Measurements from ENCODE around the gene NISCH. TPM values are rescaled to one million over a fixed set of nuclear protein-coding genes. Genes with fewer than 3 reads are reported as not detected.

Gene NISCH
- total and polyA plus RNA-seq, 2 experiments from 2014 or later: 18.4 to 76.4 TPM

GRCh38 chr3:52527039-52527731 lies 71.8 kb downstream of the NISCH start (continued):
- TF ChIP-seq REST (IDR thresholded peaks at IDR 0.05; ENCODE audit: unreplicated experiment) (no peak), STAT1 (IDR thresholded peaks at IDR 0.05; ENCODE audit: unreplicated experiment) (no peak)

- Histone ChIP-seq H3K4me2 (no peak overlapping the region), H3K79me2 (replicated peaks; ENCODE audit: insufficient read depth) (peaks cover 31% of the 10 kb centered on the region), H3F3A (replicated peaks; ENCODE audit: low read depth) (no peaks in the 10 kb centered on the region), H4K20me1 (replicated peaks; ENCODE audit: insufficient read depth) (peaks cover 16% of the 10 kb centered on the region), H3K27ac (ENCODE audit: low read depth) (no peak overlapping the region), H3K4me1 (ENCODE audit: insufficient read depth) (peaks cover 13% of the 10 kb centered on the region), H3K4me3 (no peak overlapping the region), H3K27me3 (ENCODE audit: insufficient read depth) (no peaks in the 10 kb centered on the region), H3K36me3 (ENCODE audit: insufficient read depth) (peaks cover 10% of the 10 kb centered on the region; the same call in 1 of the 2 replicates), H2AFZ (no peak overlapping the region), H3K9me2 (ENCODE audit: insufficient read depth) (no peaks in the 10 kb centered on the region)
- Mint-ChIP-seq H3K27ac (no peak overlapping the region), H3K9me3 (no peaks in the 10 kb centered on the region), H3K27me3 (ENCODE audit: insufficient read depth, low read depth, poor library complexity) (peaks cover 8% of the 10 kb centered on the region), H3K4me1 (peaks cover 10% of the 10 kb centered on the region; the same call in 2 of the 3 replicates), H3K36me3 (ENCODE audit: low read depth) (peaks cover 53% of the 10 kb centered on the region), H3K4me3 (no peak overlapping the region)
- DNase-seq (ENCODE audit: low spot score) (no peak), ATAC-seq (no peak)
- TF ChIP-seq CREB1 (CRISPR knock-in tag; IDR thresholded peaks at IDR 0.05; ENCODE audit: low read depth) (no peak), EZH2 (IDR thresholded peaks at IDR 0.05; ENCODE audit: low read depth, unreplicated experiment) (no peak), NANOG (IDR thresholded peaks at IDR 0.05; ENCODE audit: borderline replicate concordance) (no peak), REST (IDR thresholded peaks at IDR 0.05; ENCODE audit: unreplicated experiment) (no peak), STAT1 (IDR thresholded peaks at IDR 0.05; ENCODE audit: unreplicated experiment) (no peak), CTCF (conservative IDR thresholded peaks at IDR 0.05; ENCODE audit: low read depth in 2 of 2) (no peak), ZNF114 (CRISPR knock-in tag; IDR thresholded peaks at IDR 0.05) (no peak)
Observed at GRCh38 chr3:52527732-52528585, 72.6 kb downstream of the NISCH start.

Measured in GM23338 (cell line).